Measurements from ENCODE around the gene STK40.

STK40 gene

GRCh38 chr1:36306210-36306901 lies 79.4 kb downstream of the STK40 start, which contains the start of gene SH3D21:
SH3D21 (plus strand) TSS chr1:36306368; CDS start chr1:36306421, 53 bp downstream.
- DNase-seq = peak; percentile 24

DNA sequence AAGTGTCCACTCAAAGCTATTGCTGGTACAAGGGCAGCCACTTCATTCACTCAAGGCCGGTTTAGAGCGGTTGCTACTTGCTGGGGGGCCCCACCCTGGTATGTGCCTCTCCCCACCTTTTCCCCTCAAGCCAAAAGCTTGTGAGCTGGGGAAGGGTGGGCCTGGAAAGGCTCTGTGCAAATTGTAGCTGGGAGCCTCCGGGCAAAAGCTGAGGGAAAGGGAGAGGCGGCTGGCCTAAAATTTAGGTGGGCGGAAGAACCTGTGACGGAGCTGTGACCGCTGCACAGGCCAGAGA lies 79.9 kb downstream of the STK40 start:
- no peak for DNase-seq

DNA sequence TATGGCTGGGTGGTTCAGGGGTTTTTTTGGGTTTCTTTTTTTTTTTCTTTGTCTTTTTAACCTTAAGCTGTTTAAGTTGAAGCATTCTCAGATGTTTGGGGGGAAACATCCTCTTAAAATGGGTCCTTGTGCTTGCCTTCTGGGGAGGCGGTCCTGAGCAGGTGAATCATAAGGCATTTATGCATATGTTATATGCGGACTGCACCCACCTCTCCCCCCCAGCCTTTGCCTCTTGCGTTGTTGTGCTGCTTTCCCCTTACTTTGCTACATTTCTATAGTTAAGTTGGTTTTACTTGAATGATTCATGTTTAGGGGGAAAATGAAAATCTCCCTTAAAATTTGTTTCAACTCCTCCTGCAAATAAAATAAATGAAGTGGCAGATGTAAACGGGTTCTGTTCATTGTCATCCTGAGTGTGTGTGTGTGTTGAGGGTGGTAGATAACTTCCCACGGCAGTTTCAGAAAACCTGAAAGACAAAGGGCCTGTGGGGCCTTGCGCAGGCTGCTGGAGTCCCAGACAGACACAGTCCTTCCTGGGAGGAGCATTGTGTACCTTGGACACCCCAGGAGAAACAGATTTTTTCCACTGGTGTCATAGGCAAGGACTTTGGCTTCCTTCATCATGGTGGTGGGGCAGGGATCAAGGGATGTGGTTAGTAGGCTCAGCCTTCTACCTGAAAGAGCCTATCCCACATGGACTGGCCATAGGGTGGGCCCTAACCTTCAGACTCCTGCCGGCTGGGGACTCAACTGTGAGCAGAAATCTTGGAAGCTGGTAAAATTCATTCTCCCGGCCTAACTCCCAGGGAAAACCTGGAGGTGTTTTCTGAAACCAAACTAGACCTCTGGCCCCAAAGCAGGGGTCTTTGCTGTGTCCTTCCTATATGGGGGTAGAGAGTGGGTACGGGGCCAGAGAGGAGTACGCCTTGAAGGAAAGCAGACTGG lies 80.5 kb downstream of the STK40 start:
- DNase-seq = no peak

DNA sequence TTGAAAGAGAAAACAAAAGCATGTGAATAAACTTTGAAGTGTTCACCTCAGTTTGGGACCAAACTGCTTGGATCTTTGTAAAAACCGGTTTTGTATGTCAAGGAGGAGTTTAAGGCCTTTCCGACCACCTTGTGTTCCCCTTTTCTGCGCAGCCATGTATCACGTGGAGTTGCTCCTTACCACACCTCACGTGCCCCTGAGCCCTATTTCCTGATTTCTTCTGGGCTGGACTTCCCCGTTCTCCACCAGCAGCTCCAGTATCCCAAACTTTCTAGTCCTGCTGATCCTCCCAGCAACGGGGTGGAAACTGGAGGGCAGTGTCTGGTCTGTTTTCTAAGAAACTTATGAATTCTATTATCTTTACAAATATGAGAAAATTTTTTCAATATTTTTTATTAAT lies 81.2 kb downstream of the STK40 start:
- DNase-seq = no peak

- DNase-seq = no peak
Measured at GRCh38 chr1:36303650-36304360, 81.9 kb downstream of the STK40 start.

DNA sequence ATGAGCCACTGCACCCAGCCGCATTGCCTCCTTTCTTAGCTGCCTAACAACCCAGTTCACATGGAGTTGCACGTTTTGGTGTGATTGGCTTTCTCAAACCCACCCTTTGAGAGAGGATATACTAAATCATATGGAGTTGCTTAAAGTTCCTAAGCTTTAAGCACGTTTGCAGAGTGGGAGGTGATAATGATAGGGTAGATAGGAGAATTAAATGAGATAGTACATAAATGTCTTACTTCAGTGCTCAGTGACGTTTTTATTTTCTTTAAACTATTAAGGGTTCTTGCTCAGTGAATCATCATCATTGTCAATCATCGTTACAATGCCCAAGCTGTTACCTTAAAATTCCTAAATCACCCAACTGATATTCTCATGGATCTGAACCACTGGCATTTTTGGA lies 82.5 kb downstream of the STK40 start:
- DNase-seq = no peak

GRCh38 chr1:36301220-36301619 lies 84.5 kb downstream of the STK40 start:
- no peak for DNase-seq

GRCh38 chr1:36300526-36300925 lies 85.2 kb downstream of the STK40 start:
- DNase-seq = no peak

DNA sequence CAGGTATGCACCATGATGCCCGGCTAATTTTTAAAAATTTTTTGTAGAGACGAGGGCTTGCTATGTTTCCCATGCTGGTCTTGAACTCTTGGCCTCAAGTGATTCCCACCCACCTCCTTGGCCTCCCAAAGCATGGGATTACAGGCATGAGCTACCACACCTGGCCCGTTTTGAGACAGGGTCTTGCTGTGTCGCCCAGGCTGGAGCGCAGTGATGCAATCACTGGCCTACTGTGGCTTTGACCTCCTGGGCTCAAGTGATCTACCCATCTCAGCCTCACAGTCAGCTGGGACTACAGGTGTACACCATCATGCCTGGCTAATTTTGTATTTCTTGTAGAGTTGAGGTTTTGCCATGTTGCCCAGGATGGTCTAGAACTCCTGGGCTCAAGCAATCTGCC lies 87.1 kb downstream of the STK40 start:
- no peak for DNase-seq

DNA sequence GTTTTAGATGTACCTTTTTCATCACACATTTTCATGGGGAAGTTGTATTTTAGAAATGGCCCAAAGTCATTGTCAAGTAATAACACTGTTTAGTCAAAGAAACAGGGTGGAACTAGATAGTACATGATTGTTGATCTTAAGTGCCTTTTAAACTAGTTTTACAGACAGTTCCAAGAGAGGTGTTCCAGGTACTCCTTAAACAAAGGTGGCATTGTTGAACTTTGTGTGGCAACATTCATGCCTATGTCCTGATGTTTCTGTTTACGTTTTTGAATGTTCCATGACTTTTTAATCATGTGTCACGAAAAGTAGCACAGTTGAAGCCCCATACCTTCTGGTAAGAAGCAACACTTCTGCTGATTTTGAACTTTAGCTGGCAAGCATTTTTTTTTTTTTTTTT lies 88.7 kb downstream of the STK40 start:
- DNase-seq = no peak

GRCh38 chr1:36295390-36295789 lies 90.3 kb downstream of the STK40 start:
- no peak for DNase-seq
